ENCODE results near the gene KY. TPM values are rescaled to one million over a fixed set of nuclear protein-coding genes. Genes with fewer than 3 reads are reported as not detected.

The KY gene
- total RNA-seq, 2 donors from 2014 or later, result not detected

DNA sequence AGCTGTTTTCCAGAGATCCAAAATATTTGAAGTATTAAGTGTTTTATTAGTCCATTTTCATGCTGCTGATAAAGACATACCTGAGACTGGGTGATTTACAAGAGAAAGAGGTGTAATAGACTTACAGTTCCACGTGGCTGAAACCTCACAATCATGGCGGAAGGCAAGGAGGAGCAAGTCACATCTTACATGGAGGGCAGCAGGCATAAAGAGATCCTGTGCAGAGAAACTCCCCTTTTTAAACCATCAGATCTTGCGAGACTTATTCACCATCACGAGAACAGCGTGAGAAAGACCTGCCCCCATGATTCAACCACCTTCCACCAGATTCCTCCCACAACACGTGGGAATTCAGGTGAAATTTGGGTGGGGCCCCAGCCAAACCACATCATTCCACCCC lies 82.0 kb downstream of the KY start:
- Mint-ChIP-seq H3K27ac (no peak overlapping the region), H3K4me1 (no peaks in the 10 kb centered on the region), H3K4me3 (no peak overlapping the region), H3K9me3 (peaks cover 43% of the 10 kb centered on the region), H3K36me3 (ENCODE audit: low read depth) (peaks cover 8% of the 10 kb centered on the region), H3K27me3 (ENCODE audit: insufficient read depth) (peaks cover 4% of the 10 kb centered on the region)
- Histone ChIP-seq H3K9me3 (ENCODE audit: control insufficient read depth, low read length) (peaks cover 30% of the 10 kb centered on the region), H3K36me3 (ENCODE audit: control insufficient read depth, insufficient read depth, low read length) (no peaks in the 10 kb centered on the region), H3K4me1 (ENCODE audit: control insufficient read depth, insufficient read depth, low read length) (no peaks in the 10 kb centered on the region), H3K27ac (ENCODE audit: low read depth, low read length) (no peak overlapping the region), H3K4me3 (ENCODE audit: low read length) (no peak overlapping the region), H3K27me3 (ENCODE audit: control insufficient read depth, insufficient read depth, low read length, poor library complexity, severe bottlenecking) (no peaks in the 10 kb centered on the region), H3K9ac (ENCODE audit: extremely low read depth, low read length, poor library complexity, severe bottlenecking) (no peak overlapping the region)
- TF ChIP-seq, protein P1, sequence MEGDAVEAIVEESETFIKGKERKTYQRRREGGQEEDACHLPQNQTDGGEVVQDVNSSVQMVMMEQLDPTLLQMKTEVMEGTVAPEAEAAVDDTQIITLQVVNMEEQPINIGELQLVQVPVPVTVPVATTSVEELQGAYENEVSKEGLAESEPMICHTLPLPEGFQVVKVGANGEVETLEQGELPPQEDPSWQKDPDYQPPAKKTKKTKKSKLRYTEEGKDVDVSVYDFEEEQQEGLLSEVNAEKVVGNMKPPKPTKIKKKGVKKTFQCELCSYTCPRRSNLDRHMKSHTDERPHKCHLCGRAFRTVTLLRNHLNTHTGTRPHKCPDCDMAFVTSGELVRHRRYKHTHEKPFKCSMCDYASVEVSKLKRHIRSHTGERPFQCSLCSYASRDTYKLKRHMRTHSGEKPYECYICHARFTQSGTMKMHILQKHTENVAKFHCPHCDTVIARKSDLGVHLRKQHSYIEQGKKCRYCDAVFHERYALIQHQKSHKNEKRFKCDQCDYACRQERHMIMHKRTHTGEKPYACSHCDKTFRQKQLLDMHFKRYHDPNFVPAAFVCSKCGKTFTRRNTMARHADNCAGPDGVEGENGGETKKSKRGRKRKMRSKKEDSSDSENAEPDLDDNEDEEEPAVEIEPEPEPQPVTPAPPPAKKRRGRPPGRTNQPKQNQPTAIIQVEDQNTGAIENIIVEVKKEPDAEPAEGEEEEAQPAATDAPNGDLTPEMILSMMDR (conservative IDR thresholded peaks at IDR 0.05), result no peak
- 72 to 74% methylated on average over 6 of the region's 6 CpGs for WGBS, 2 experiments (ENCODE audit: insufficient coverage in 1 of 2, insufficient read length in 1 of 2)
- no peak for DNase-seq

DNA sequence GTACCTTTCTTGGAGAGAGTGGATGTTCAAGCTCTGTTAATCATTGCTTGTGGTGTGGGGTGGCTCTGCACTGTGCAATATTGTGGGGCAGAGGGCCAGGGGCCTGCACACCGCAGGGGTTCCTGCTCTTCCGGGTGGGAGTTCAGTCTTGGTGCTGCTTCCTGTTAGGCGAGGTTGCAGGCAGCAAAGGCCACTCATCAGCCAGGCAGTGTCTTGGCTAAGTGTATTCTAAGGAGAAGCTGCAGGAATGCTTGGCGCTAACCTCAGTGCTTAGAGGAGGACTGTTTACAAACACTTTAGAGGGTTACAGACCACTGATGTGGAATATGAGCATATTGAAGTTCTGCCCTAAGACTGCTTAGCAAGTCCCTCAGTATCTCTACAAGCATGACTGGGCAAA lies 83.2 kb downstream of the KY start:
- Histone ChIP-seq H3K4me1 (ENCODE audit: control insufficient read depth, insufficient read depth, low read length) (no peaks in the 10 kb centered on the region), H3K4me3 (ENCODE audit: low read length) (no peak overlapping the region), H3K27ac (ENCODE audit: low read depth, low read length) (no peak overlapping the region), H3K9me3 (ENCODE audit: control insufficient read depth, low read length) (peaks cover 30% of the 10 kb centered on the region), H3K27me3 (ENCODE audit: control insufficient read depth, insufficient read depth, low read length, poor library complexity, severe bottlenecking) (no peaks in the 10 kb centered on the region), H3K9ac (ENCODE audit: extremely low read depth, low read length, poor library complexity, severe bottlenecking) (no peak overlapping the region), H3K36me3 (ENCODE audit: control insufficient read depth, insufficient read depth, low read length) (no peaks in the 10 kb centered on the region)
- Mint-ChIP-seq H3K27me3 (ENCODE audit: insufficient read depth) (peaks cover 4% of the 10 kb centered on the region), H3K4me3 (no peak overlapping the region), H3K9me3 (peaks cover 40% of the 10 kb centered on the region), H3K36me3 (ENCODE audit: low read depth) (peaks cover 8% of the 10 kb centered on the region), H3K4me1 (no peaks in the 10 kb centered on the region), H3K27ac (no peak overlapping the region)
- TF ChIP-seq, protein P1 (conservative IDR thresholded peaks at IDR 0.05), result no peak
- WGBS, 2 experiments (ENCODE audit: insufficient coverage in 1 of 2, insufficient read length in 1 of 2), result 90 to 100% methylated on average over 2 to 4 of the region's 4 CpGs
- DNase-seq, result no peak

DNA sequence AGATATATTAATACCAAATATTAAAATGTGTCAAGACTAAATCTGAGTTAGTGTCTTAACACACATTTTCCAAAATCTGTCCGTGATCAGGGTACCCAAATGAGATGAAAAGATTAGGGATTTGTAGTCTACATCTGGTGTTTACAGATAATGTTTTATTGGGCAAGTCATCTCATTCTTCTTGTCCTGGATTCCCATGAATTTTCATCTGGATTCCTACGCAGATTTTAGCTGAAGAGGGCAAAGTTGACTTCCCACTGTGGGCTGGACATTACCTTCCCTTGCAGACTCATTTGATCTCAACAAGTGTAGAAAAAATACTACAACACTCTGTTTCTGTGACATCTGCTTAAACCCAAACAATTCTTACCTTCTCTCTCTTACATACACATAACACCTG lies 85.8 kb downstream of the KY start:
- no peak overlapping the region for H3K4me3 ChIP-seq (ENCODE audit: low read length)
- 87 to 100% methylated on average over 2 of the region's 2 CpGs for WGBS, 2 experiments (ENCODE audit: insufficient coverage in 1 of 2, insufficient read length in 1 of 2)
- no peaks in the 10 kb centered on the region for H3K27me3 ChIP-seq (ENCODE audit: control insufficient read depth, insufficient read depth, low read length, poor library complexity, severe bottlenecking)
- H3K27ac ChIP-seq (ENCODE audit: low read depth, low read length), result no peak overlapping the region
- Mint-ChIP-seq H3K4me3 (no peak overlapping the region), H3K27me3 (ENCODE audit: insufficient read depth) (no peaks in the 10 kb centered on the region), H3K9me3 (peaks cover 21% of the 10 kb centered on the region), H3K36me3 (ENCODE audit: low read depth) (peaks cover 5% of the 10 kb centered on the region), H3K27ac (no peak overlapping the region), H3K4me1 (no peaks in the 10 kb centered on the region)
- H3K36me3 ChIP-seq (ENCODE audit: control insufficient read depth, insufficient read depth, low read length), result no peaks in the 10 kb centered on the region
- no peak overlapping the region for H3K9ac ChIP-seq (ENCODE audit: extremely low read depth, low read length, poor library complexity, severe bottlenecking)
- peaks cover 18% of the 10 kb centered on the region for H3K9me3 ChIP-seq (ENCODE audit: control insufficient read depth, low read length)
- TF ChIP-seq, protein P1 (conservative IDR thresholded peaks at IDR 0.05), result no peak
- DNase-seq, result no peak
- no peaks in the 10 kb centered on the region for H3K4me1 ChIP-seq (ENCODE audit: control insufficient read depth, insufficient read depth, low read length)

All from endodermal cell (in vitro differentiated cells).